Kasumi-1 (cell line): ENCODE measurements around the gene ERMP1.
"Not testable (repeated sequence)": the region's sequence is repeated elsewhere in the genome, so short reads cannot be mapped to it uniquely, and the experiment has no call there.

Source experiments
- DNase-seq, 2 experiments: peaks; one replicate each; lab custom pipeline; 2025; lab: John Stamatoyannopoulos, UW

The ERMP1 gene

DNA sequence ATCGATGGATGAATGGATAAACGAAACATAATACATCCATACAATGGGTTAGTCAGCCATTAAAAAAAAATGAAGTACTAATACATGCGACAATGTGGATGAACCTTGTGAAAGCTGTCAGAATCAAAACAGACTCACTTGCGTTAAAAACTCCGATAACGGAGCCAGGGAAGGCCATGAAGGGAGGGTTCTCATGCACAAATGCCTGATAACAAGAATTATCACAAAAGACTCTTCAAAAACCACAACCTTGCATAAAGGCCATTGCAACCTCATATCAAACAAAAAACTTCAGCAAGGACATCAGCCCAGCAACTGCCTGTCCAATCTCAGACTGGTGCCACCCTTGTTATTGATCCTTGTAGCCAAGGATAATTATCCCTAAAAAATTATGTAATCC is 13.7 kb downstream of the ERMP1 start:
- no peak for DNase-seq

DNA sequence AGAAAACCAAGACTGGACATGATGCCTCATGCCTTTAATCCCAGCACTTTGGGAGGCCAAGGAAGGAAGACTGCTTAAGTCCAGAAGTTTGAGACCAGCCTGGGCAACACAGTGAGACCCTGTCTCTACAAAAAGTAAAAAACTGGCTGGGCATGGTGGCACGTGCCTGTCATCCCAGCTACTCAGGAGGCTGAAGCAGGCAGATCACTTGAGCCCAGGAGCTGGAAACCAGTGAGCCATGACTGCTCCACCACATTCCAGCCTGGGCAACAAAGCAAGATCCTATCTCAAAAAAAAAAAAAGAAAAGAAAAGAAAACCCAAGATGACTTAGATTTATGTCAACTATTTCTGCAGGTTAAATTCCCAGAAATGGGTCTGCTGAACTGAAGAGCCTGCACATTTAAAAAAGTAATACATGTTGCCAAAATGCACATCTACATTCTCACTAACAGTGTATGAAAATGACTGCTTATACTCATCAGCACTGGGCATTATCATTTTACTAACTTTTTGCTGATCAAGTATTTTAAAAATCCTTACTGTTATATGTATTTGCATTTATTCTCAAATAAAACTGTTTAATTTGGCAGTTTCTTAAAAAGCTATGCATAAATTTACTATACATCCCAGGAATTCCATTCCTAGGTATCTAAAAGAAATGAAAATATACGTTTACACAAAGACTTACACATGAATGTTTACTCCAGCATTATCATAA is 14.3 kb downstream of the ERMP1 start:
- DNase-seq: no peak

DNA sequence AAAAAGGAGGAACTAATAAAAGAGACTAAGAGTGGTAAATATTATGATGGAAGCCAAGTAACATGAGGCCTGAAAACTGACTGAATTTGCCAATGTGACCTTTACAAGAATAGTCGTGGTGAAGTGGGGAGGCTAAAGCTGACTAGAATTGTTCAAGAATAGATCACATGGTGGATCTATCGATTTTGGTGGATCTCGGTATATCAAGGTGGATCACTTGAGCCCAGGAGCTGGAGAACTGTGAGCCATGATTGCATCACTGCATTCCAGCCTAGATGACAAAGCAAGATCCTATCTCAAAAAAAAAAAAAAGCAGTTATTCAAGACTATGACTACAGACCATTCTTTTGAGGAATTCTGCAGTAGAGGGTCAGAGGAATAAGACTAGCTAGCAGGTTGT is 15.1 kb downstream of the ERMP1 start:
- DNase-seq: no peak

DNA sequence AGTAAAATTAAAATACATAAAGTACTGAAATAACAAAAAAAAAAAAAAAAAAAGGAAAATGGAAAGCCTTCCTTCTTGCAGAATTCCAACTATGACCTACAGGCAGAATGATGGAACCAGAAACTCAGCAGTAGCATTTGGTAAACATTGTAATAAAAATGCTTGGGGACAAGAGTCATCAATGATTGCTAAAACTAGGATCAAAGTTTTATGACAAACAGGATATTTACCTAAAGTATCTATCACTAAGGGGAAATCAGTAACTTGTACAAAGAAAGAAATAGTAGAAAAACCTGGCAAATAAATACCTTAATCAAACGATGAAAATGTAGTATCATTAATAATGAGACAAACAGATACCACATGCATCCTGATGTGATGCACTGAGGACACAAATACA is 17.5 kb downstream of the ERMP1 start:
- DNase-seq: no peak

DNA sequence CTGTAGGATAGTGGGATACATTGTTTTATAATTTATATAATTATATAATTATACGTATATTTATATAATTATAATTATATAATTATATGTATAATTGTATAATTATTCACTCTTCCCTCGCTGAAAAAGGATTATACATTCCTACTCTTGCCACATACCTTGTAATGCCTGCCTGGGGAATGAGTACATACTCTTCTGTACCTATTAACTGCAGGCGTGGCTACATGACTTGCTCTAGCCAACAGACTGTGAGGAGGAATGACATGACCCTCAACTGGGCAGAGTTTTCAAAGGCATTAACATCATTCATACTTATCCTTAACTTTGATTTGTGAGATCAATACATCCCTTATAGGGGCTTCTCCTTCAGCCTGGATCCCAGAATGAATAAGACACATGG is 19.1 kb downstream of the ERMP1 start:
- no peak for DNase-seq

DNA sequence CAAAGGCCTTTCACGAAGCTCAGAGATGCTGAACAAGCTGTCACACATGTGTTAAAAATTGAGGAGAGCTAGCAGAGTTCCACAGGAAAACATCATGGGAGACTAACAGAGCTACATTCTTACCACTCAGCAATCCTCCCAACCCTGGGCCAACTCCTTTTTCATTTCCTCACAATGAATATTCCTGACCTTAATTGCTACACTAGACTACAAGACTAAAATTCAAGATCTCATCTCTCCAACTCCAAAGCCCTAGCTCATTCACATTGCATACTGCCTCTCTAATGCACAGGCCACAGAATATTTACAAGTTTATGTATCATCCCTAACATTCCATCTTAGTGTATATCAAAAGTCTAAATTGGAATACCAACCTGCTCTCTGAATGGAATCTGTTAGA is 21.2 kb downstream of the ERMP1 start:
- no peak for DNase-seq

DNA sequence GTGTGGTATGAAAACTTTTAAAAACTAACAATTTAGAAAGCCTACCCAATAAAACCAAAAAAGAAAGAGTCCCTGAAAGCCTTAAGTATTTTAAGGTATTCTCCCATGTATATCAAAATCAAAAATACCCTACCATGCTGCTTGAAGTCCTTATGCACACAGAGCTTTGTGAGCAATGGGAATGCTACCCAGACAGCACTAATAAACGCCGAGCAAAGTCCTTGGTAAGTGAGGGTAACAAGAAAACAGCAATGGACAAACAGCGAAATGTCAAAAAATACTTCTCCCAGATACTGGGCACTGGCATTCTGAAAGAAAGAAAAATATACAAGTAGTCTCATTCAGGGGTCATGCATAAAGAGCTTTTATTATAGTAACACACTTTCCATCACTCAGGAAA is 27.4 kb downstream of the ERMP1 start:
- DNase-seq: no peak

DNA sequence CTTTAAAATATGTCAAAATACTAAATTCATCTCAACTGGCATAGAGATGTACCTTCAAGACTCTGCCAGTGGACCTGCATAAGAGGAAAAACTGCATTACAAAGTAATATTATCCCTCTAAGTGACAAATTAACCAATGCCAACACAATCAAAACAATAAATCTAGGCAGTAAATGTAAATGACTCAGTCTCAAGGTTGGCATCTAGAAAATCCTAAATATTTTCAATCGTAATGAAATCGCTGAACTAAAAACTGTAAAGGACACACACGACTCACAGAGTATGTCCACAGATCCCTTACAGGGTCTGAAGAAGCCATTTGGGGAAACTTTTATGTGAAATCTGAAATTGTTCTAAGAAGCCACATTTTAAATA is 31.2 kb downstream of the ERMP1 start:
- DNase-seq: no peak

DNA sequence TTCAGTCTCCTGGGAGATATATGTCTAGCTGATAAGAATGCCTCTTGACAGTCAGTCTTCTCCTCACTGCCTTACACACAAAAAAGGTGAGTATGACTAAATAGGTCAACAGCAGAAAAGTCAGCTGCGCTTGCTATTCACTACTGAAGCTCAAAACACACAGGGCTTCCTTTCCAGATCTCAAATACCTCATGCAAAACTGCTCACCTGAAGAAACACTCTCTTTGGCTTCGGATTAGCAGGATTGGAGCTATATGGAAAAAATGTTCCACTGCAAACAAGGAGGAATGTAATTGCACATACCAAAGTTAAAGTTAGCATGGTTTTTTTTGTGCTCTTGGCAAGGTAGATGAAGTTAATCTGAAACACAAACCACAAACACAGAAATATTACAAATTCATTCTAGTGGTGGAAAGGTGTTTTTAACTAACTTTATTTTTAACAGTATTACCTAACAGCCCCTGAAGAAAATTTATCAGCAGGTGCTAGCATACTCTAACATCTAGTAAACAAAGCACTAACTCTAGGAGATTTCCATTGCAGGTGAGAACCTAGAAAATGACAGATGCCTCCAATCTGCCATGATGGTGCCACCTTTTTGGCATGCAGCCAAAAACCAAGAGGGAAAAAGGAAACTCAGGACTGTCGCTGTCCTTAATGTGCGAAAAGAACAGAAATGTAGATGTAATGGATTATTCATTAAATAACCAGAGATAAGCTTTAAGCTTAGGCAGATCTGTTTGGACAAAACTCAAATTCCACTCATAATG is 31.8 kb downstream of the ERMP1 start:
- DNase-seq: no peak

DNA sequence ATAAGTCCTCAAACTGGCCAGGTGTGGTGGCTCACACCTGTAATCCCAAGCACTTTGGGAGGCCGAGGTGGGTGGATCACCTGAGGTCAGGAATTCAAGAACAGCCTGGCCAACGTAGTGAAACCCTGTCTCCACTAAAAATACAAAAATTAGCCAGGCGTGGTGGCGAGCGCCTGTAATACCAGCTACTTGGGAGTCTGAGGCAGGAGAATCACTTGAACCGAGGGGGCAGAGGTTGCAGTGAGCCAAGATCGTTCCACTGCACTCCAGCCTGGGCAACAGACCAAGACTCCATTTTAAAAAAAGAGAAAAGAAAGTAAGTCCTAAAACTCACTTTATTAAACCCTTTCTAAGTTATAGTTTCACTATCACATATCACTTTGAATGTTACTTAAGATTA is 32.5 kb downstream of the ERMP1 start:
- not testable (repeated sequence) for DNase-seq

DNA sequence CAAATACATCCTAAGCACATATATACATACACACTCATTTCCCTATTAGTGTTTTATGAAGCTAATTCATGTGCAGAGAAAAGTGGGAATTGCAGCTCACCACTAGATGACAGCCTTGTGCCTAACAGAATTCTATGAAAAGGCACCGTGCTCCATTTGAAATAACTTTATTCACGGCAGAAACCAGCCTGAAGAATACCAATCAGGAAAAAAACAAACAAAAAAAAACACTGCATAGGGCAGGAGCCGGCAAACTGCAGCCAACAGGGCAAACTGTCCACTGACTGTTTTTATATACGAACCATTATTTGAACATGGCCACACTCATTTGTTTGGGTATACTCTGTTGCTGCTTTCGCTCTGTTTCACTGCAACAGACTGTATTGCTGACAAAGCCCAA is 33.6 kb downstream of the ERMP1 start:
- peak; percentile 34 to 44 for DNase-seq

DNA sequence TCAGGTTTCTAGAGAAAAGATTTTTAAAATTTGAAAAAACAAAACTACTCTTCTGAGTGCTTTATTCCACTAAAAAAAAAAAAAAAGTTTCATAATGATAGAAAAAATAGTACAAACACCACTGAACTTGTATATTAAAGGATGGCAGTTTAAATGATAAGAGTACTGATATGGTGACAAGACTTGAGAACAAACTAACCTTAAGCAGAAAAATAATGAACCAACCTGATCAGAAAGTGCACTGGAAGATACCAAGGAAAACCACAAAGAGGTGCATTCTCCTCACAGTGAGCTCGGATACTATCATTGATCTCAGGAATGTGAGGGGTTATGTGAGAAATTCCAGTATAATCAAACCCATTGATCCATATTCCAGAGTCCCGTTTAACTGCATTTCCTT is 34.3 kb downstream of the ERMP1 start:
- no peak for DNase-seq

DNA sequence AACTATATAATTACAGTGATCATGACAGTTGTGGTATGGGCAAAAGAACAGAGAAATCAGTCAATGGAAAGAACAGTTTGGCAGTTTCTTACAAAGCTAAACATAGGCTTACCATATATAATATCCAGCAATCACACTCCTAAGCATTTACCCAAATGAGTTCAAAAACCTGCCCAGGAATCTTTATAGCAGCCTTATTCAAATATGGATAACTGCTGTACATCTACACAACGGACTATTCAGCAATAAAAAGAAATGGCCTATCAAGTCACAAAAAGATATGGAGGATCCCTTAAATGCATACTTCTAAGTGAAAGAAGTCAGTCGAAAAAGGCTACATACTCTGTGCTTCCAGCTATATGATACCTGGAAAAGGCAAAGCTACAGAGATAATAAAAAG is 36.6 kb downstream of the ERMP1 start:
- DNase-seq: no peak

DNA sequence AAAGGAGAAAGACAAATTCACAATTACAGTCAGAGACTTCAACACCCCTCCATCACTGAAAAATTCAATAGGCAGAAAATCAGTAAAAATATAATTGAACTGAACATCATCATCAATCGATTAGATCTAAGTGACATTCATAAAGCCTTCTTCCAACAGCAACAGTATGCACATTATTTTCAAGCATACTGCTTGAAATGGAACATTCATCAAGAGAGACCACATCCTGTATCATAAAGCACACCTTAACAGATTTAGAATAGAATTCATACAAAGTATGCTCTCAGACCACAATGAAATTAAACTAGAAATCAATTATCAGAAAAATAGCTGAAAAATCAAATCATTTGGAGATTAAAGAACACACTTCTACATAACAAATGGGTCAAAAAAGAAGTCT is 39.1 kb downstream of the ERMP1 start:
- DNase-seq: no peak

DNA sequence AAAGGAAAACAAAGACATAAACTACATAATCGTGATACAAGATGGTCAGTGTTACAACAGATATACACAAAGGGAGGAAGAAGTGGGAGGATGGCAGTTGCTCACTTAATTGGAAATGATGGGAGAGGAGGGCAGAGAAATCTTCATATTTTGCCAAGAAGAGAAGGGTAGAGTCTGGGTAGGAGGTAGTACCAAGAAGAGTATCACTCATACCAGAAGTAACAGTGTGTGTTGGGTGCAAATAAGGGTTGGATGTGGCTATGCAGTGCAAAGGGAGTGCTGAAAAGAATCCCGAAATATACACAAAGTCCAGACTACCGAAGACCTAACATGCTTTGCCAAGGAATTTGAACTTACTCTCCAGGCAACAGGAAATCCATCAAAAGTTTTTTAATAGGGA is 41.0 kb downstream of the ERMP1 start:
- no peak for DNase-seq

DNA sequence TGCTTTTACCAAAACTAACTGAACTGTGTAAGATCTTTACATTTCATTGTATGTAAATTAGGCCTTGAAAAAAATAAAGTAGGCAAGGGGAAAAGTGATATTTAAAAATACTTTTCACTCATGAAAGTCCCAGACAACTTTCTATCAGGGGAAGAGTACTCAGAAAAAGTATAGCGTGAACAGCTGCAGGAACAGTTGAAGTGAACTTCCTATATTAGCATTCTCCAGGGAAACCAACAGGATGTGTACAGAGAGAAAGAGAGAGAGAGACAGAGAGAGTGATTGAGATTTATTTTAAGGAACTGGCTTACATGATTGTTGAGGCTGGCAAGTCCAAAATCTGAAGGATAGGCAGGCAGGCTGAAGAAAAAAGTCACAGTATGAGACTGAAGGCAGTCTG is 42.0 kb downstream of the ERMP1 start:
- no peak for DNase-seq

DNA sequence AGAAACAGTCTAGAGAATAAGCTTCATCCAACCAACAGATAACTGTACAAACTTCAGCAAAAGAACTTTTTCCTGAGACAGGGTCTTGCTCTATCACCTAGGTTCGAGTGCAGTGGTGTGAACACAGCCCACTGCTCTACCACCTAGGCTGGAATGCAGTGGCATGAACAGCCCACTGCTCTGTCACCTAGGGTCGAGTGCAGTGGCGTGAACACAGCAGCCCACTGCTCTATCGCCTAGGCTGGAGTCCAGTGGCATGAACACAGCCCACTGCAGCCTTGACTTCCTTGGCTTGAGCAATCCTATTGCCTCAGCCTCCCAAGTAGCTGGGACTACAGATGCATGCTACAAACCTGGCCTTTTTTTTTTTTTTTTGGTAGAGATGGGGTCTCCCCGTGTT is 43.4 kb downstream of the ERMP1 start:
- no peak for DNase-seq

DNA sequence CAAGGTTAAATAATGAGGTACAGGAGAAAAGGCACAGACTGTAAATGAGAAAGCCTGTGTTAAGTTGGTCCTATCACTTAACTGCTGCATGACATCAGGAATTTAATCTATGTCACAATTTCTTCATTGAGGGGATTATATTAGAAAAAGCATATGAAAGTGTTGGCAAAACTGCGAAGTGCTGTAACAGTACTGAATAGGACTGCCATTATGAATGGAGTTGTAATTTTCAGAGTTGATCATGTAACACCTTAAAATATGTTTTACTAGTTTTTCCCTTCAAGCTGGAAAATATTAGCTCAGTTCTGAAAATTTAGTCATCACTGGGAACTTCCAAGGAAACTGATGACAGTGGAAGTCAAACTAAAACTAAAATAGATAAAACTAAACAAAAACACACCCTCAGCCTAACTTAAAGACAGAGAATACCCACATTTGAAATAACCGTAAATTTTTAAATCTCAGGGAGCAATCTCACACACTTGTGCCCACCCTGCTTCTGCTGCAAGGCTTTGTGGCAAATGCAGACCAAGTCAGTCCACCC is 45.1 kb downstream of the ERMP1 start:
- no peak for DNase-seq

DNA sequence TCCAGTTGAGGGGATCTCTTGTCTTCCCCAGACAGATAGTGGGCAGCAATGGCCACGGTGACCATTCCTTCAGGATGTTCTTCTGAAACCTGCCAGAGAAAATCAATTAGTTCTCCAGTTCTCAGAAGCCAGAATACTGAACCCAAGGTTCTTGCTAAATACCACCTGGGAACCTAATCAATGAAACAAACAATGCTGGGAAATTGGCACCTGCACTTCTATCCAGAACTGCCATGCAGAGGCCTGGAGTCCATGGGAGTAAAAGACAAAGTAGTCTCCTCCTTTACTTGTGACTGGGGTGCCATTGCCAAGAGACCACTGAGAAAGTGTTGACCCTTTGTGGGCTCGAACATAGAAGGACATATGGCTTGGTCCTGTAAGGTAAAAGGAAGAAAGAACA is 45.7 kb downstream of the ERMP1 start:
- DNase-seq: no peak

DNA sequence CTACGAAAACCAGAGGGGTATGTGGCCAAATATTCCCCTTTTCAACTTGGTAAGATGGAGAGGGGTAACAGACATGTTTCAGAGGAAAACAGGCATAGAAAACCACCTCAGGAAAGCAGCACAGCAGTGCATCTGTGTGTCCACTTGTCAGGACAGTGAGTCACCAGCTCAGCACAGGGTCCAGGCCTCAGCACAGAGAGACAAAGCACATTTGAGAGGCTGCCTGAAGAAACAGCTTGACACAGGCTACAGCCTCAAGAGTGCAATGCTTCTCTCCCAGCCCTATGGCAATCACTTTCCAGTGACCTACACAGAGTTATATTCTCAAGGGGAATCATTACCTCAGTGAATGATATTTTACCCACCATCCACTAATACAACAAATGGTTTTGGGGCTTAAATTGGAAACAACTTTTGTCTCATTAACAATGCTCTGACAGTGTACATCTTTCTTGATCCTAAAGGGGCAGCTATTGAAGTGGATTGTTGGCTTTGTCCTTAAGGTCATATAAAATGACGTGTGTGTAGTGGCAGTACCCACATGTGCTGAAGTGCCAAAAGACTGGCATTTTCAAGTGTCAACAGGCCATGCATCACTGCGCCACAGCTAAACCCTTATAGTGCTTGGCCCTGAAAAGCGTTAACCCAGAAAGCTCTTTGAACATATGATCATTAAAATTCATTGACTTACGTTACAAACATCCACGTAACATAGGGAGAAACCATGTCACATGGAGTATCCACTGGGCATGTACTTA is 46.4 kb downstream of the ERMP1 start:
- no peak for DNase-seq

DNA sequence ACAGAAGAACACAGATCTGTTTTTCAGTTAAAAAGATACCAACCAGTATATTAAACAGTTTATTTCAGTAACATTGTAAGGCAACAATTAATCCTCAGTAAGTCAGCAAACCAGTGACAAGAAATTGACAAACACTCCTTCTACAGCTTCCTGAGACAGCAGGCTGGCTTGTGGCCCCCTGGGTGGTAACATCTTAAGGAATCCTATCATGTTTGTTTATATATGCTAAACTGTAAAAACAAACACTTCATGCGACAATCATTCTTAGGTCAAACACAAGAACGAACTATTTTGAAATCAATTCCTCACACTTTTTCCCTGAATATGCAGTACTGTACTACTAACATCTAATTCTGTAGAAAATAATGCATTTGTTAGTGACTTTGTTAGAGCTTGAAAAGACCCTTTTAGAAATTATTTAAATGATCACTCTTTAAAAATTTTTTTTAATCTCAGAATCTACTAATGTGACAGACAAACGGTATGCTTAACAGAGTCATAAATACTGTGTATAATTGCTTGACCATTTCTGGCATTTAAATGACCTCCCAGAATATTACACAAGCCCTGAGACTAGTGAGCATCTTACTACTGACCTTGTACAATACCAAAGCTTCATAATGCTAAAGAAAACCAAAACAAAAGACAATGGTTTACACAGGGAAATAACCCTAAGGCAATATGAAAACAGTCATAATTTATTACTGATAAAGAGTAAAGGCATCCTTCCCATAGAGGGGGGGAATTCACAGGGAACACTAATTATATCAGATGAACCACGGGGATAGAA is 48.2 kb downstream of the ERMP1 start:
- no peak for DNase-seq

DNA sequence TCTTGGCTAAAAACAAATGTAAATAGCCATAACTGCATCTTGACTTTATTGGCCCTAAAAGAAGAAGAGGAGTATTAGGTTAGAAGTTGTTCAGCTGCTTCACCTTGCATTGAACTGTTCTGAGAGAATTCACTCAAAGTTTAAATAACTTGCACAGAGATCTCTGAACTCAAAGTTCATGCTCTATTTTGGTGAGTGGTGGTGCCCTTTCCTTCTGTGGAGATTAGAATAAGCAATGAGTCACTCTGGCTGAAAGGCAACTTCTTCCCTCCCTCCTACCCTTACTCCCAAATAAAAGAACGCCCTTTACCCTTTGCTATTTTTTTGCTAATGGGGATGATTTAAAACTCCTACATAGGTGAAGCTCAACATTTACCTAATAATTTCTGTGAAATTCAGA is 48.9 kb downstream of the ERMP1 start:
- no peak for DNase-seq
